Uterus (tissue), 2 donors: Measurements from ENCODE around the gene ADIPOR2.

Experiments used
- POLR2A ChIP-seq, 2 donors: fragments of 450-650 bp; IDR thresholded peaks; one replicate each; pipeline ENCODE4 v1.6.1; 2016; ENCODE audit warnings: antibody characterized with exemption in 2 of 2, mild to moderate bottlenecking in 1 of 2, moderate library complexity in 1 of 2
- TF ChIP-seq, protein P1 (sequence below), 4 experiments: fragments of 200-600 bp in 2 of 4; fragments of 450-650 bp in 2 of 4; sonication (generic) in 2 of 4; IDR thresholded peaks; one replicate each; pipeline ENCODE4 v1.5.1; 2016 to 2019; ENCODE audit warnings: antibody characterized with exemption in 4 of 4, mild to moderate bottlenecking in 2 of 4, moderate library complexity in 1 of 4

DNA sequence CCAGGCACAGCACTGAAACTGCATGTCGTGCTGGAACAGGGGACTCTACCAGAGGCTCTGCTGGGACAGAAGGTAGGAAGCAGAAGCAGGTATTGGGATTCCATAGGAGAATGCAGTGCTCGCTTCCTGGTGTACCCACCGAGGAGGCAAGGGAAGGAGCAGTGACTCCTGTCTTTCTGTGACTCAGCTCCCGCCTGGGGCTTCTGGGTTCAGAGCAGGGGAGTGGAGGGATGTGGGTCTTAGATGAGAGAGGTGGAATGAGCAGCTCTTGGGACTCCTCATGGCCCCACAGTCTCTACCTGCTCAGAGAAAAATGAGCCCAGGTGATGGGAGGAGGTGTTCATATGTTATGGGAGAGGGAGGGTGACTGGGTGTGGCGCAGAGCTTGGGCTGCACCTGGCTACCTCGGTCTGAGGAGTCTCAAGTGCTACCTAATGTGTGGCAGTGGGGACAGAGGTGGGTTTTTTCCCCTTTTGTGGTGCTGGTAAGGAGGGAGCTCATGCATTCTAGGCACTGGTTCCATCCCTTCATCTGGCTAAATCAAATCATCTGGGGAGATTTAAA lies 35.6 kb upstream of the ADIPOR2 start:
- TF ChIP-seq, protein P1, sequence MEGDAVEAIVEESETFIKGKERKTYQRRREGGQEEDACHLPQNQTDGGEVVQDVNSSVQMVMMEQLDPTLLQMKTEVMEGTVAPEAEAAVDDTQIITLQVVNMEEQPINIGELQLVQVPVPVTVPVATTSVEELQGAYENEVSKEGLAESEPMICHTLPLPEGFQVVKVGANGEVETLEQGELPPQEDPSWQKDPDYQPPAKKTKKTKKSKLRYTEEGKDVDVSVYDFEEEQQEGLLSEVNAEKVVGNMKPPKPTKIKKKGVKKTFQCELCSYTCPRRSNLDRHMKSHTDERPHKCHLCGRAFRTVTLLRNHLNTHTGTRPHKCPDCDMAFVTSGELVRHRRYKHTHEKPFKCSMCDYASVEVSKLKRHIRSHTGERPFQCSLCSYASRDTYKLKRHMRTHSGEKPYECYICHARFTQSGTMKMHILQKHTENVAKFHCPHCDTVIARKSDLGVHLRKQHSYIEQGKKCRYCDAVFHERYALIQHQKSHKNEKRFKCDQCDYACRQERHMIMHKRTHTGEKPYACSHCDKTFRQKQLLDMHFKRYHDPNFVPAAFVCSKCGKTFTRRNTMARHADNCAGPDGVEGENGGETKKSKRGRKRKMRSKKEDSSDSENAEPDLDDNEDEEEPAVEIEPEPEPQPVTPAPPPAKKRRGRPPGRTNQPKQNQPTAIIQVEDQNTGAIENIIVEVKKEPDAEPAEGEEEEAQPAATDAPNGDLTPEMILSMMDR (IDR thresholded peaks at IDR 0.05) = no peak
- TF ChIP-seq POLR2A (IDR thresholded peaks at IDR 0.05) = no peak
